ENCODE results near the gene IRX1. TPM values are rescaled to one million over a fixed set of nuclear protein-coding genes. Genes with fewer than 3 reads are reported as not detected.

Gene IRX1
- total RNA-seq, result not detected

- Mint-ChIP-seq H3K27ac (no peak within 1 kb of the TSS), H3K4me3 (peak within 1 kb of the TSS in 1 of 2 donors; percentile 17), H3K4me1 (ENCODE audit: low read depth) (peaks cover 12% of the 10 kb centered on the region), H3K36me3 (ENCODE audit: insufficient read depth in 2 of 2) (peaks cover 5 to 7% of the 10 kb centered on the region in 2 donors), H3K9me3 (peaks cover 0 to 1% of the 10 kb centered on the region in 2 donors), H3K27me3 (ENCODE audit: low read depth) (peaks cover 70% of the 10 kb centered on the region)
- ATAC-seq (replicated peaks in 1 of 2) (no peak), DNase-seq (no peak)
These were observed at the start of gene IRX1 for GRCh38 chr5:3595006-3595961. IRX1 (plus strand) TSS chr5:3595832; CDS start chr5:3596106, 274 bp downstream.

DNA sequence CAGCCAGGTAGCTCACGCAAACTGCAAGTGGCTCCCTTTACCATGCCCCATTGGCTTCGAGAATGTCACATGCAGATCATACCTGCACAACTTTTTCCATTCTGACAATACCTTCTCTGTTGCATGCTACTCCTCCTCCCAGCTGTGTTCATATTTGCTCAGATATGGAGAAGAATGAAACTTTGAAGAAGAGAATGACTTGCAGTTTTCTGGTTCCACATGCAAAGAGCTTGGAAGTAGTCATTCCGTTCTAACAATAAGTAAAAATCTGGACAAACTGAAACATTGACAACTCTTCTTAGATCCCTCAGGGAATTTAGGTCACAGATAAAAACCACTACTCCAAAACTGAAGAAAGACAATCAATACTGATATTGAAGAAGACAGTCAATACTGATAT lies 49.6 kb upstream of the IRX1 start:
- no peak overlapping the region for H3K27ac Mint-ChIP-seq
- peaks cover 0 to 2% of the 10 kb centered on the region in 2 donors for H3K36me3 Mint-ChIP-seq (ENCODE audit: insufficient read depth in 2 of 2)
- no peak for DNase-seq
- H3K4me1 Mint-ChIP-seq (ENCODE audit: low read depth), result no peaks in the 10 kb centered on the region
- H3K27me3 Mint-ChIP-seq (ENCODE audit: low read depth), result no peaks in the 10 kb centered on the region
- peaks cover 4 to 11% of the 10 kb centered on the region in 2 donors for H3K9me3 Mint-ChIP-seq
- ATAC-seq (replicated peaks in 1 of 2), result no peak
- H3K4me3 Mint-ChIP-seq, result no peak overlapping the region

DNA sequence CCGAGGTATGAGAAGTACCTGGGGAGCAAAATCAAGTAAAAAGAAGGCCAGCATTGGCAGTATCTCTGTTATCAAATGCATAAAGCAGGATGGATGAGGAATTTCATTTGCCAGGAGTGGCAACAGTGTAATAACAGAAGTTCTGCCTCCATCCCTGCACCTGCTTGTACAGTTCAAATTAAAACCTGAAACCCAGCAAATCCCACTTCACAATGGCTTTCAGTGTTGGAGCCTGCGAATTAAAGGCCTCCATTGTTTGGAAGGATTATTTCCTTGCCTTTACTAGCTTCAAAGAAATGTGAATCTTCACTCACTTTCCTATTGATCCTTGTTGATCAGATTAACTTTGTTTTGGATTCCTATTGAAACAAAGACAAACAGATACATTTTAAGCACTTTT lies 31.5 kb upstream of the IRX1 start:
- Mint-ChIP-seq H3K9me3 (peaks cover 13% of the 10 kb centered on the region in 2 donors), H3K4me3 (no peak overlapping the region), H3K27ac (no peak overlapping the region), H3K4me1 (ENCODE audit: low read depth) (no peaks in the 10 kb centered on the region), H3K27me3 (ENCODE audit: low read depth) (no peaks in the 10 kb centered on the region), H3K36me3 (ENCODE audit: insufficient read depth in 2 of 2) (no peaks in the 10 kb centered on the region)
- DNase-seq (no peak), ATAC-seq (replicated peaks in 1 of 2) (no peak)

- no peak for ATAC-seq (replicated peaks in 1 of 2)
- H3K9me3 Mint-ChIP-seq, result peaks cover 13% of the 10 kb centered on the region in 2 donors
- no peak for DNase-seq
- no peaks in the 10 kb centered on the region for H3K36me3 Mint-ChIP-seq (ENCODE audit: insufficient read depth in 2 of 2)
- no peak overlapping the region for H3K4me3 Mint-ChIP-seq
- no peak overlapping the region for H3K27ac Mint-ChIP-seq
- H3K27me3 Mint-ChIP-seq (ENCODE audit: low read depth), result no peaks in the 10 kb centered on the region
- H3K4me1 Mint-ChIP-seq (ENCODE audit: low read depth), result no peaks in the 10 kb centered on the region
These were observed 30.7 kb upstream of the IRX1 start for GRCh38 chr5:3564827-3565518.

GRCh38 chr5:3584724-3585531 lies 10.7 kb upstream of the IRX1 start:
- H3K27me3 Mint-ChIP-seq (ENCODE audit: low read depth), result peaks cover 56% of the 10 kb centered on the region
- ATAC-seq (replicated peaks in 1 of 2), result no peak
- H3K27ac Mint-ChIP-seq, result no peak overlapping the region

DNA sequence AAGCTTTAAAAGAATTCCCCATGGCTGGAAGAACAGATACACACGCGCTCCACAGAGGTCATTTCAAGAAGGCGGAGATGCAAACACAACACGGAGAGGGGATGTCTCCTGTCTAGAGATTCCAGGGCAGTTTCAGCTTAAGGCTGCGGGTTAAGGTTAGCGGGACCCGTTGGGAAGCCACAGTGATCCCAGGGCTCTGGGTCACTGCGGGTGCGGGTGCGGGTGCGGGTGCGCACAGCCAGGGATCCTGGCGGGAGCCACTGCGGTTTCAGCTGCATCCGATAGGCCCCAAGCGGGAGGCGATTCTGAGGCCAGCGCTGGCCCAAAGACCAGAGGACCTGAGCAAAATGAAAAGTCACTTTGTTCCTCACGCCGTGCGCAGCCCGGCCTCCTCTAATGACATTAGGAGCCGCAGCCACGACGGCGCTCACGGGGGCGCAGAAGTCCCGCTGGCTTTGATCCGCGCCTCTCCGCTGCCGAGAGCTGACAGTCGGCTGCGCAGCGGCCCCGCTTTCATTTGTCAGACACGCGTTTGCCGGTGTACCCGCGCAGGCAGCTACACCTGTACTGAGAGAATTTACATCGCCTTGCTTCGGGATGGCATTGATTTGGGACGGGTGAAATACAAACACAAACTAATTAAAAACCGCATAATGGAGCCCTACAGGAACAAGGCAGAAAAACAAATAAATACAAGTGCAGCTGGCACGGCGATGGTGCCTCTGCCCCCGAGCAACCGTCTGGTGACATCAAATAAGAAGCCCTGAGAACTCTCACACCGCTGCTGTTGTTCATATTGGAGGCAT lies 5.3 kb upstream of the IRX1 start:
- Mint-ChIP-seq H3K4me1 (ENCODE audit: low read depth) (peaks cover 12% of the 10 kb centered on the region), H3K27ac (no peak overlapping the region), H3K36me3 (ENCODE audit: insufficient read depth in 2 of 2) (peaks cover 7% of the 10 kb centered on the region in 2 donors), H3K9me3 (peaks cover 0 to 5% of the 10 kb centered on the region in 2 donors), H3K27me3 (ENCODE audit: low read depth) (peaks cover 71% of the 10 kb centered on the region), H3K4me3 (no peak overlapping the region)
- DNase-seq (no peak), ATAC-seq (replicated peaks in 1 of 2) (no peak)

More at GRCh38 chr5:3584724-3585531, 10.7 kb upstream of the IRX1 start:
- Mint-ChIP-seq H3K4me3 (no peak overlapping the region), H3K36me3 (ENCODE audit: insufficient read depth in 2 of 2) (peaks cover 2 to 3% of the 10 kb centered on the region in 2 donors), H3K9me3 (peaks cover 5 to 12% of the 10 kb centered on the region in 2 donors), H3K4me1 (ENCODE audit: low read depth) (no peaks in the 10 kb centered on the region)
- DNase-seq, result no peak

DNA sequence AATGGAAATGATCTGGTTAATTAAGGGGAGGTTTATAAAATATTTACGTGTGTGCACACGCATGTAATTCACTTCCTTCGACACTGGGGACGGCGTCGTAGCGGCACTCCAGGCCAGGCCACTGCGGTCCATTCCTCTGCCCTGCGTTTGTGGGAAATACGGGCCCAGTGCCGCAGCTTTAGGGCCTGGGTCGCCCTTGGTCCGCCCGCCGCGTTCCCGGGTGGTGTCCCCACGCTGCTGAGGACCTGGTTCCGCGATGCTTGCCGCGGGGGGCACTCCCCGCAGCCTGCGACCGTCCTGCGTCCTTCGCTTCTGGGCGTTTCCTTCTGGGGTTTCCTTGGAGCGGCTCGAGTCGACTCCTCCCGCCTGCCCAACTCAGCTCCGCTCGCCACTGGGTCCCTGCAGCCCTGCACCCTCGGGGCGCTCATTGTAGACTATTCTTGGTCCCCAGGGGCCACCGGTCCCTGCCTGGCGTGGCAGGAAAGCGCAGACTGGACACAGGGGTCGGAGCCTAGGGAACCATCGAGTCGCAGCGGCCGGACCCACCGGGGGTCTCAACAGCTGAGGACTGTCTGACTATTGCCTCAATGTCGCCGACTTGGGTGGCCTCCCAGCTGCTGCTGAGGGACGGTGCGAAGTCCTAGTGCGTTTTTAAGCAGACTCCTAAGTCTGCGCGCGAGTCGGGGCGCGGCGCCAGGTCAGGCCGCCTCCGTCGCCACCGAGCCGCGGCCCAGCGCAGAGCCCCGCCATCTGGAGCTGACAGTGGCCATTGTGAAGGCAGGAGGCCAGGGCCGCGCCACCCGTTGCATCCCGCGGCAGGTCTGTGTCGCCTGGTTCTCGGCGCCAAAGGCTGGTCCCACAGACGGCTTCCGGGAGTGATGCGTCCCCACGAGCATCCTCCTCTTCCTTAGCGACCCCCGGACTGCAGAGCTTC lies 4.4 kb upstream of the IRX1 start:
- no peak for ATAC-seq (replicated peaks in 1 of 2)
- Mint-ChIP-seq H3K36me3 (ENCODE audit: insufficient read depth in 2 of 2) (peaks cover 7% of the 10 kb centered on the region in 2 donors), H3K27me3 (ENCODE audit: low read depth) (peaks cover 70% of the 10 kb centered on the region), H3K4me3 (no peak overlapping the region), H3K4me1 (ENCODE audit: low read depth) (peaks cover 12% of the 10 kb centered on the region), H3K9me3 (peaks cover 0 to 3% of the 10 kb centered on the region in 2 donors), H3K27ac (no peak overlapping the region)
- no peak for DNase-seq

DNA sequence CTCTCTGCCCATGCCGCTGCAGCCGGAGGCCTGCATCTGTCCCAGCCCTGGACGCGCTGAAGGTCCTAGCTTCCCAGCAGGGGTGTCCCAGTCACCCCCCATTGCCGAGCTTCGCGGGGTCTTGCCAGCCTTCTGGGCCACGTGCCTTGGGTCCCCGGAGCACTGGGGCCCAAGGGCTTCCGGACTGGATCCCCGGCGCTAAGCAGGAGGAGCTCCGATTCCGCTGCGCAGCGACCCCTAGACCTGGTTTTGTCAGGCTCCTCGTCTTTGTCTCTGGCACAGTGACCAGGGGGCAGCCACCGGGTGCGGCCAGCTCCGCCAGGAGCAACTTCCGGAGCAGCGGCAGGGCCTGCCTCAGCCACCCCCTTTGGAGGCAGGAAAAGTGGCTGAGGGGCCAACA lies 3.3 kb upstream of the IRX1 start:
- peaks cover 5 to 7% of the 10 kb centered on the region in 2 donors for H3K36me3 Mint-ChIP-seq (ENCODE audit: insufficient read depth in 2 of 2)
- no peak overlapping the region for H3K4me3 Mint-ChIP-seq
- H3K27ac Mint-ChIP-seq, result no peak overlapping the region
- H3K9me3 Mint-ChIP-seq, result no peaks in the 10 kb centered on the region
- peaks cover 12% of the 10 kb centered on the region for H3K4me1 Mint-ChIP-seq (ENCODE audit: low read depth)
- ATAC-seq (replicated peaks in 1 of 2) (no peak), DNase-seq (no peak)
- peaks cover 70% of the 10 kb centered on the region for H3K27me3 Mint-ChIP-seq (ENCODE audit: low read depth)

DNA sequence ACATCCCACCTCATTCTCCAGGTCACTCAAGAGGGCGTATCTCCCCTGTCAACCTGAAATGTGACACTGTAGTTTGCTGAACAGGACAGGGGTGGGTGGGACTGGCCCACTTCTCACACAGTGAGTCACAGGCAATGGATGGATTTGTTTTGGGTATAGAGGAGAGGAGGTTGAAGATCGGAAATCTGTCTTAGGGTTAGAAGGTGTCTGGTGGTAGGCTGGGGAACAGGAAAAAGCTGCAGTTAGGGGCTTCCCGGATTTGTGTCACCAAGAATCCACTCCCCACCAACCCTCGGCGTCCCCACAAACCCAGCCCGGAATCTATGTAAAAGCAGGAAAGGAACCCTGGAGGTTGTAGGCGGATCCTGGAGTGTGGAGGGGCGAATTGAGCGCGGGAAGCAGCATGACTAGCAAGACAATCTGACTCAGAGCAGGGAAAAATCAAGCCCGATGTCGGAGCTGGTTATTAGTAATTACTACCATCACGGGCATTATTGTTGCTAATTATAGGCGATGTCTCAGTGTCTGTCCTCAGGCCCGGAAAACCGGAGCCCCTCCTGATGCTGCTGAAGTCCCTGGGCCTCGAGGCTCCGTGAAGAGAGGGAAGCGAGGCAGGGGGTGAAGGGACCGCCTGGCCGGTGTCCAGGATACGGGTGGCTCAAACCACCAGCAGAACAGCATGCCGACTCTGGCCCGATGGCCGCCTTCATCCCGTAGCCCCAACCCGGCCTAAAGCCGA lies 1.7 kb upstream of the IRX1 start:
- peaks cover 5 to 7% of the 10 kb centered on the region in 2 donors for H3K36me3 Mint-ChIP-seq (ENCODE audit: insufficient read depth in 2 of 2)
- peaks cover 12% of the 10 kb centered on the region for H3K4me1 Mint-ChIP-seq (ENCODE audit: low read depth)
- H3K27me3 Mint-ChIP-seq (ENCODE audit: low read depth), result peaks cover 76% of the 10 kb centered on the region
- no peaks in the 10 kb centered on the region for H3K9me3 Mint-ChIP-seq
- no peak overlapping the region for H3K27ac Mint-ChIP-seq
- H3K4me3 Mint-ChIP-seq, result peak overlapping the region in 1 of 2 donors; percentile 48
- ATAC-seq (replicated peaks in 1 of 2) (no peak), DNase-seq (no peak)

- Mint-ChIP-seq H3K36me3 (ENCODE audit: insufficient read depth in 2 of 2) (peaks cover 5 to 9% of the 10 kb centered on the region in 2 donors), H3K9me3 (peaks cover 0 to 1% of the 10 kb centered on the region in 2 donors), H3K4me3 (peak overlapping the region in 1 of 2 donors; percentile 45), H3K4me1 (ENCODE audit: low read depth) (peaks cover 12% of the 10 kb centered on the region), H3K27me3 (ENCODE audit: low read depth) (peaks cover 76% of the 10 kb centered on the region), H3K27ac (no peak overlapping the region)
- ATAC-seq (replicated peaks in 1 of 2), result no peak
- no peak for DNase-seq
These were observed 1.1 kb upstream of the IRX1 start for GRCh38 chr5:3594510-3595005.
